Heart right ventricle (tissue), 16 donors: Measurements from ENCODE around the gene LHX3. TPM values are rescaled to one million over a fixed set of nuclear protein-coding genes. Genes with fewer than 3 reads are reported as not detected.
"Not testable (repeated sequence)": the region's sequence is repeated elsewhere in the genome, so short reads cannot be mapped to it uniquely, and the experiment has no call there.

Source experiments
- ATAC-seq, 8 donors: fragments of 200-7000 bp; cut with Tn5 transposase; one replicate each; pipeline ENCODE4 v1.9.1; 2020; ENCODE audit warnings: mild to moderate bottlenecking in 8 of 8, moderate library complexity in 8 of 8, moderate number of reproducible peaks in 1 of 8
- DNase-seq, 2 donors: peaks; one replicate each; pipeline ENCODE4 v3.0.0-alpha.2; 2020
- H3K27ac ChIP-seq, 10 donors: fragments of 200-600 bp; sonication (generic) in 2 of 10; one replicate each; pipeline versions ENCODE4 v1.5.0 to v1.8.0; 2020 to 2022; ENCODE audit warnings: mild to moderate bottlenecking in 3 of 10
- H3K27me3 ChIP-seq, 7 donors: fragments of 200-600 bp; one replicate each; pipeline ENCODE4 v1.8.0; 2021 to 2022; ENCODE audit warnings: mild to moderate bottlenecking in 2 of 7
- H3K36me3 ChIP-seq, 9 donors: fragments of 200-600 bp; sonication (generic) in 1 of 9; one replicate each; pipeline versions ENCODE4 v1.5.0 to v1.8.0; 2020 to 2022; ENCODE audit warnings: mild to moderate bottlenecking in 2 of 9
- H3K4me1 ChIP-seq, 9 donors: fragments of 200-600 bp; sonication (generic) in 1 of 9; one replicate each; pipeline versions ENCODE4 v1.5.0 to v1.8.0; 2020 to 2022; ENCODE audit warnings: mild to moderate bottlenecking in 4 of 9
- H3K4me3 ChIP-seq, 10 donors: fragments of 200-600 bp; sonication (generic) in 2 of 10; one replicate each; pipeline versions ENCODE4 v1.5.0 to v1.8.0; 2020 to 2022; ENCODE audit warnings: mild to moderate bottlenecking in 7 of 10, moderate library complexity in 2 of 10
- H3K9me3 ChIP-seq, 11 donors: fragments of 200-600 bp in 10 of 11; sonication (generic) in 2 of 11; one replicate each; pipeline versions ENCODE4 v1.5.0 to v1.8.0; 2013 to 2022; ENCODE audit warnings: mild to moderate bottlenecking in 2 of 11, control low read depth in 1 of 11, moderate library complexity in 1 of 11
- WGBS, 2 donors: extraction: QIAGEN DNeasy Blood & Tissue Kit; methylation state at CpG; one replicate each; pipeline ENCODE4 v1.1.7; 2013; ENCODE audit warnings: inconsistent platforms in 1 of 2; 5-methylcytosine and 5-hydroxymethylcytosine counted together
- intact Hi-C, 10 donors: fragments of 100-400 bp; cut with DNase I; formaldehyde crosslinking; loops; one replicate each; pipeline versions ENCODE4 v1.11.1 to v1.14.2; 2022
- polyA plus RNA-seq, 2 donors: library from polyadenylated mRNA; stranded (reverse); fragments of 200-250 nt; gene quantifications; one replicate each; pipeline ENCODE4 v1.2.3, GENCODE V29; 2013
- total RNA-seq, 10 donors: library from RNA; stranded (reverse); fragmentation: NEBNext Ultra II Directional in 3 of 10; extraction: Animal tissue kit (Norgen Biotek cat#: 25700) in 3 of 10; gene quantifications; one replicate each; pipeline versions ENCODE4 v1.2.1 to v1.2.4, GENCODE V29; 2021 to 2023
- TF ChIP-seq, protein P1 (sequence below), 9 donors: fragments of 200-600 bp; sonication (generic) in 2 of 9; IDR thresholded peaks; one replicate each; pipeline versions ENCODE4 v1.5.0 to v1.8.0; 2021 to 2022; ENCODE audit warnings: antibody characterized with exemption in 9 of 9, mild to moderate bottlenecking in 5 of 9, moderate library complexity in 1 of 9
- donor health status: Arrhythmogenic right ventricular cardiomyopathy.
- donor health status: ischemic (EF 13 %, LVEDD 7.1; RV severe dilation, severe dysfunction).
- donor health status: healthy with polysubstance abuse.
- donor health status: DM: no; HTN: yes; CAD: no.
- donor health status: DM: no; HTN: no; CAD: no.
- donor health status: ischemic (EF 25% LVEDD 6.9; RV normal size, moderate dysfunction).
- donor health status: ischemic (EF 25% LVEDD 5.7; RV mildly dilated, moderate dysfunction).
- donor health status: healthy.
- donor health status: DM: yes; HTN: yes; CAD: no.
- donor health status: Ischemic cardiomyopathy.
- donor health status: ischemic (EF 35%, LVEDD 5.7; RV mildly dilated, moderate dysfunction).
- donor health status: nonischemic (EF 11% LVEDD 7.7; RV severe dilation, severe dysfunction).
- donor health status: DM: yes; HTN: yes; CAD: no.
- donor health status: PGD.
- donor health status: ischemic (EF 29% LVEDD 5.4; RV normal size, mild dysfunction).
- donor health status: nonischemic (EF 23%, LVEDD 6.1; RV moderate dilation, normal function).

The LHX3 gene
- total and polyA plus RNA-seq, 12 donors, result not detected

DNA sequence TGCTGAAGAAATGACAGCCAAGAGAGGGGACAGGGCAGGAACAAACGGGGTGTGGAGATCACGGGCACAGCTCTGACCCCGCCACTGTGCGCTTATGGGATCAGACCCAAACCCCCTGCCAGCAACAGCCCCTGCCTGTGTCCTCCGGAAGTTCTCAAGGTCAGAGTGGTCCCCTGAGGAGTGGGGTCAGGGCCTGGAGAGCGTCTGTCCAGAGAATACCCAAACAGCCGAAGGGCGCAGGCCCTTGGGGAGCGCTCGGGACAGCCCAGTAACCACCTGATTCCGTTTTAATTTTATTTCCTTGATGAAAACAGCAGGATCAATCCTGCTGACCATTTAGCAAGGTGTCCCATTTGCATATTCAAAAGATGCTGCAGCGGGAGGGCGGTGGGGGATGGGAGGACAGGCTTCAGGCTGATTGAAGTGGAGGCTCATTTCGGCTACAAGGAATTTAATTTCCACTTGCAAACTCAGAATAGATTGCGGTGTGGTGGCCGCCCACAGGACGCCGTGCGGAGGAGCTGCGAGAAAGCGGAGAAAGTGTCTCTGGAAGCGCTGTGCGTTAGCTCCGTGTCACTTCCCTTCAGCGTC is 53.6 kb downstream of the LHX3 start:
- peaks cover 4 to 45% (median 33%) of the 10 kb centered on the region in 7 donors for H3K27me3 ChIP-seq
- WGBS, 2 donors, result 41 to 48% methylated on average over 25 of the region's 25 CpGs
- TF ChIP-seq, protein P1, sequence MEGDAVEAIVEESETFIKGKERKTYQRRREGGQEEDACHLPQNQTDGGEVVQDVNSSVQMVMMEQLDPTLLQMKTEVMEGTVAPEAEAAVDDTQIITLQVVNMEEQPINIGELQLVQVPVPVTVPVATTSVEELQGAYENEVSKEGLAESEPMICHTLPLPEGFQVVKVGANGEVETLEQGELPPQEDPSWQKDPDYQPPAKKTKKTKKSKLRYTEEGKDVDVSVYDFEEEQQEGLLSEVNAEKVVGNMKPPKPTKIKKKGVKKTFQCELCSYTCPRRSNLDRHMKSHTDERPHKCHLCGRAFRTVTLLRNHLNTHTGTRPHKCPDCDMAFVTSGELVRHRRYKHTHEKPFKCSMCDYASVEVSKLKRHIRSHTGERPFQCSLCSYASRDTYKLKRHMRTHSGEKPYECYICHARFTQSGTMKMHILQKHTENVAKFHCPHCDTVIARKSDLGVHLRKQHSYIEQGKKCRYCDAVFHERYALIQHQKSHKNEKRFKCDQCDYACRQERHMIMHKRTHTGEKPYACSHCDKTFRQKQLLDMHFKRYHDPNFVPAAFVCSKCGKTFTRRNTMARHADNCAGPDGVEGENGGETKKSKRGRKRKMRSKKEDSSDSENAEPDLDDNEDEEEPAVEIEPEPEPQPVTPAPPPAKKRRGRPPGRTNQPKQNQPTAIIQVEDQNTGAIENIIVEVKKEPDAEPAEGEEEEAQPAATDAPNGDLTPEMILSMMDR (IDR thresholded peaks at IDR 0.05), result no peak
- no peak for DNase-seq
- intact Hi-C loops, result loop anchor here in 2 of 10 donors (5.0 to 10.0 kb wide), 2 partner anchors 126 to 1117 kb away; no protein-coding TSS in a partner anchor
- no peak for ATAC-seq
- no peaks in the 10 kb centered on the region for H3K9me3 ChIP-seq
- no peaks in the 10 kb centered on the region for H3K4me1 ChIP-seq
- no peaks in the 10 kb centered on the region for H3K36me3 ChIP-seq
- H3K27ac ChIP-seq, result no peak overlapping the region
- no peak overlapping the region for H3K4me3 ChIP-seq

DNA sequence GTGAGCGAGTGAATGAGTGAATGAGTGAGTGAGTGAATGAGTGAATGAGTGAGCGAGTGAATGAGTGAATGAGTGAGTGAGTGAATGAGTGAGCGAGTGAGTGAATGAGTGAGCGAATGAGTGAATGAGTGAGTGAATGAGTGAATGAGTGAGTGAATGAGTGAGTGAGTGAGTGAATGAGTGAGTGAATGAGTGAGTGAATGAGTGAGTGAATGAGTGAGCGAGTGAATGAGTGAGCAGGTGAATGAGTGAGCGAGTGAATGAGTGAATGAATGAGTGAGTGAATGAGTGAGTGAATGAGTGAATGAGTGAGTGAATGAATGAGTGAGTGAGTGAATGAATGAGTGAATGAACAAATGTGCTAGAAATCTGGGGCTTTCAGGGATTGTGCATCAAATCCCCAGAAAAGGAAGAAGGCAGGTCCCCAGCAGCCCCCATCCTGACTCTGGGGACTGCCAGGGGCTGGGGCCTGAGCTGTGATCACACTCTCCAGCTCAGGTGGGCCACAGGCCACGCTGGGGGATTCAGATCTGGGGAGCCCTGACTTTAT is 54.2 kb downstream of the LHX3 start:
- H3K4me3 ChIP-seq, H3K9me3 ChIP-seq, H3K36me3 ChIP-seq, H3K4me1 ChIP-seq, DNase-seq, H3K27ac ChIP-seq, ATAC-seq: not testable (repeated sequence)
- H3K27me3 ChIP-seq, result peaks cover 7 to 46% (median 35%) of the 10 kb centered on the region in 7 donors
- WGBS, 2 donors, result 84 to 85% methylated on average over 7 of the region's 7 CpGs
- intact Hi-C loops, result loop anchor here in 2 of 10 donors (5.0 to 10.0 kb wide), 2 partner anchors 127 to 1116 kb away; no protein-coding TSS in a partner anchor

DNA sequence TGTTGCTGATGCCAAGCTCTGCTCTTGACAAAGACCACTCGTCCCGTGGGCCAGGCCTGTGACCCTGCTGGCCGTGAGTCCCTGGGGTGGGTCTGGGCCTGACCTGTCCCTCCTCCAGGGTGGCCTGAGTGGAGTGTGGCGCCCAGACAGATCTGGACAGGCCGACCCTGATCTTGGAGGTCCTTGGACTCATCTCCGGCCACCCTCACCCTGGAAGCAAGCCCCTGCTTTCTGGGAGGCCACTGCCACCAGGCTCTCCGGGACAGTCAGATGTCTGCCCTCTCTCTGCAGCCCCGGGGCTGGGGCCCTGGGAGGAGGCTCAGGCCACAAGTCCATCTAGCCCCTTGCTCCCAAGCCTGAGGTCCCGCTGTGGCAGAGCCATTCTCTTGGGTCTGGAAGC is 55.1 kb downstream of the LHX3 start:
- Histone ChIP-seq H3K27me3 (peaks cover 9 to 46% (median 42%) of the 10 kb centered on the region in 7 donors), H3K36me3 (no peaks in the 10 kb centered on the region), H3K4me3 (no peak overlapping the region), H3K27ac (no peak overlapping the region), H3K4me1 (no peaks in the 10 kb centered on the region), H3K9me3 (no peaks in the 10 kb centered on the region)
- 82 to 85% methylated on average over 9 of the region's 9 CpGs for WGBS, 2 donors
- ATAC-seq (no peak), DNase-seq (no peak)
- intact Hi-C loops, result loop anchor here in 3 of 10 donors (5.0 to 10.0 kb wide), 3 partner anchors 127 to 1115 kb away; no protein-coding TSS in a partner anchor
- TF ChIP-seq, protein P1 (IDR thresholded peaks at IDR 0.05), result no peak

DNA sequence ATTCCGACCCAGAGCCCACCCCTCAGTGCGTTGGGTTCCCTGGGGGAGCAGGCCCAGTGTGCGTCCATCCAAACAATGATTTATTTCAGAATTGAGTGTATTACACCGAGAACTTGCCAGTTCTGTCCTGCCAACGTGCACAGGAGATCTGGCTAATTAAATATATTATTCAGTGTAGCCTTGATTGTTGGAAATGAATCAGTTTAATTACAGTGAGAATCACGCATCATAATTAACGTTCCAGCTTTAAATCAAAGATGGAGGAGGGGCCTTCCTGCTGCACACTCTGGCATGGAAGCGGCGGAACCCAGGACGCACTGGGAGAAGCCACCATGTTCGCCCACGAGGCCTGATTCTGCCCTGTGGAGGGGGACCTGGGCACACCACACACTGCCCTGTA is 55.6 kb downstream of the LHX3 start:
- intact Hi-C loops, result loop anchor here in 1 of 10 donors (10.0 kb wide), 1 partner anchor 135 kb away; no protein-coding TSS in a partner anchor
- no peak for ATAC-seq

More for the DNA sequence above, 55.6 kb downstream of the LHX3 start:
- no peak for DNase-seq
- TF ChIP-seq, protein P1 (IDR thresholded peaks at IDR 0.05), result no peak
- H3K4me3 ChIP-seq, result no peak overlapping the region
- H3K36me3 ChIP-seq, result no peaks in the 10 kb centered on the region
- no peak overlapping the region for H3K27ac ChIP-seq
- H3K4me1 ChIP-seq, result no peaks in the 10 kb centered on the region
- 80 to 89% methylated on average over 12 of the region's 12 CpGs for WGBS, 2 donors
- H3K27me3 ChIP-seq, result peaks cover 6 to 51% (median 44%) of the 10 kb centered on the region in 7 donors
- H3K9me3 ChIP-seq, result no peaks in the 10 kb centered on the region
